GM13977 (cell line): ENCODE results near the gene SRCAP.

Source experiments
- DNase-seq: peaks from one replicate; pipeline ENCODE4 v3.0.0; 2012; ENCODE audit warnings: low spot score
- CTCF ChIP-seq: IDR thresholded peaks from 2 replicates; pipeline ENCODE4 v1.5.1; 2012; ENCODE audit warnings: mild to moderate bottlenecking, control low read depth; ENCODE audit not compliant: insufficient read depth; ENCODE audit errors: extremely low read depth, missing control alignments
- in situ Hi-C: fragments of 300-500 bp; cut with MboI; formaldehyde crosslinking; loops from one replicate; pipeline ENCODE4 v1.12.0; 2022; ENCODE audit warnings: low sequenced_read_pairs, low pct_unique_long_range_greater_than_20kb, mixed read lengths, inconsistent platforms; ENCODE audit not compliant: unreplicated experiment

The SRCAP gene

GRCh38 chr16:30665155-30665829 lies 33.7 kb upstream of the SRCAP start:
- no peak for DNase-seq
- TF ChIP-seq CTCF = no peak
- in situ Hi-C loops = no loop called here

- in situ Hi-C loops = no loop called here
- no peak for DNase-seq
- TF ChIP-seq CTCF = no peak
Observed at GRCh38 chr16:30665830-30666190, 33.2 kb upstream of the SRCAP start.

GRCh38 chr16:30666681-30667080 lies 32.3 kb upstream of the SRCAP start:
- in situ Hi-C loops = no loop called here
- no peak for TF ChIP-seq CTCF
- DNase-seq = no peak

- in situ Hi-C loops = no loop called here
- no peak for TF ChIP-seq CTCF
- no peak for DNase-seq
Observed at GRCh38 chr16:30667361-30667905, 31.5 kb upstream of the SRCAP start.

GRCh38 chr16:30668393-30668792 lies 30.6 kb upstream of the SRCAP start:
- in situ Hi-C loops = no loop called here
- DNase-seq = no peak
- TF ChIP-seq CTCF = no peak

GRCh38 chr16:30669026-30669902 lies 29.7 kb upstream of the SRCAP start:
- in situ Hi-C loops = no loop called here
- no peak for DNase-seq
- TF ChIP-seq CTCF = no peak
